NB4 (cell line): ENCODE measurements around the gene SLC30A9.

Experiments used
- CTCF ChIP-seq: IDR thresholded peaks from one replicate; pipeline ENCODE4 v1.5.1; 2012; ENCODE audit warnings: low read depth, low read length
- POLR2A ChIP-seq: IDR thresholded peaks from 2 replicates; pipeline ENCODE4 v1.6.1; 2011; ENCODE audit warnings: mild to moderate bottlenecking; ENCODE audit not compliant: insufficient read length; ENCODE audit errors: extremely low read depth

- TF ChIP-seq CTCF (no peak), POLR2A (no peak)
Measured at GRCh38 chr4:42088386-42088785, 98.1 kb downstream of the SLC30A9 start.
